Naive thymus-derived CD4-positive, alpha-beta T cell (primary cell): ENCODE data around the gene BSDC1. TPM values are rescaled to one million over a fixed set of nuclear protein-coding genes. Genes with fewer than 3 reads are reported as not detected.
A peak's percentile ranks its signal among the peaks of the same experiment; 100 is the strongest.

Experiments used
- ATAC-seq: fragments of 150-1000 bp; cut with Tn5 transposase; 2 replicates; pipeline ENCODE4 v1.10.0; 2021; ENCODE audit warnings: mild to moderate bottlenecking, moderate library complexity
- CTCF ChIA-PET: fragments of 350-600 bp; sonication (Branson Sonifier 250); formaldehyde crosslinking; loops from one replicate; lab custom pipeline; 2021; ENCODE audit warnings: antibody characterized with exemption; lab: Charles Lee
- POLR2A ChIA-PET: fragments of 350-600 bp; sonication (Branson Sonifier 250); formaldehyde crosslinking; loops from one replicate; lab custom pipeline; 2021; ENCODE audit warnings: antibody characterized with exemption, inconsistent platforms; lab: Charles Lee
- DNase-seq, 9 donors: peaks; one replicate each; pipeline versions ENCODE4 v3.0.0 to v3.0.0-alpha.2; 2020 to 2022; ENCODE audit warnings: mixed read lengths in 1 of 9
- H3K27ac ChIP-seq: one replicate; pipeline ENCODE4 v1.7.0; 2013; ENCODE audit warnings: mild to moderate bottlenecking, low read depth, low read length, moderate library complexity
- H3K27me3 ChIP-seq, 2 donors: one replicate each; pipeline ENCODE4 v1.7.0; 2013; ENCODE audit warnings: low read length in 2 of 2, mild to moderate bottlenecking in 2 of 2, moderate library complexity in 2 of 2; ENCODE audit not compliant: control insufficient read depth in 2 of 2, insufficient read depth in 2 of 2
- H3K36me3 ChIP-seq, 3 experiments: 1 replicate in 2 of 3; 2 replicates in 1 of 3; pipeline ENCODE4 v1.7.0; 2013; ENCODE audit warnings: low read length in 3 of 3, mild to moderate bottlenecking in 3 of 3, moderate library complexity in 1 of 3; ENCODE audit not compliant: insufficient read depth in 3 of 3, control insufficient read depth in 2 of 3
- H3K4me1 ChIP-seq, 2 donors: one replicate each; pipeline ENCODE4 v1.7.0; 2013; ENCODE audit warnings: low read length in 2 of 2, mild to moderate bottlenecking in 2 of 2, moderate library complexity in 1 of 2; ENCODE audit not compliant: control insufficient read depth in 2 of 2, insufficient read depth in 2 of 2
- H3K4me3 ChIP-seq: 2 replicates; pipeline ENCODE4 v1.7.0; 2013; ENCODE audit warnings: mild to moderate bottlenecking, low read length
- H3K9me3 ChIP-seq, 3 experiments: 1 replicate in 2 of 3; 2 replicates in 1 of 3; pipeline ENCODE4 v1.7.0; 2013; ENCODE audit warnings: low read length in 3 of 3; ENCODE audit not compliant: control insufficient read depth in 2 of 3
- H3K27ac Mint-ChIP-seq, 9 donors: one replicate each; pipeline ENCODE4 v1.8.0; 2020 to 2022; ENCODE audit warnings: mixed read lengths in 9 of 9, mild to moderate bottlenecking in 8 of 9, moderate library complexity in 5 of 9, inconsistent platforms in 2 of 9
- H3K27me3 Mint-ChIP-seq, 5 donors: one replicate each; pipeline ENCODE4 v1.8.0; 2021 to 2022; ENCODE audit warnings: mixed read lengths in 5 of 5, mild to moderate bottlenecking in 1 of 5
- H3K36me3 Mint-ChIP-seq, 5 donors: one replicate each; pipeline ENCODE4 v1.8.0; 2020 to 2022; ENCODE audit warnings: mixed read lengths in 5 of 5, mild to moderate bottlenecking in 3 of 5, inconsistent platforms in 1 of 5
- H3K4me1 Mint-ChIP-seq, 7 donors: one replicate each; pipeline ENCODE4 v1.8.0; 2020 to 2022; ENCODE audit warnings: mixed read lengths in 7 of 7, mild to moderate bottlenecking in 3 of 7, inconsistent platforms in 1 of 7
- H3K4me3 Mint-ChIP-seq, 10 donors: one replicate each; pipeline ENCODE4 v1.8.0; 2020 to 2022; ENCODE audit warnings: mild to moderate bottlenecking in 10 of 10, mixed read lengths in 10 of 10, moderate library complexity in 6 of 10, inconsistent platforms in 2 of 10
- H3K9me3 Mint-ChIP-seq, 11 donors: one replicate each; pipeline ENCODE4 v1.8.0; 2020 to 2022; ENCODE audit warnings: mixed read lengths in 11 of 11, mild to moderate bottlenecking in 4 of 11, inconsistent platforms in 1 of 11, moderate library complexity in 1 of 11
- intact Hi-C, 2 donors: fragments of 100-400 bp; cut with micrococcal nuclease; formaldehyde crosslinking; loops; one replicate each; pipeline ENCODE4 v1.15.1; 2023
- polyA plus RNA-seq, 2 donors: library from polyadenylated mRNA; unstranded; fragments of 300-500 nt; fragmentation: Illumina TruSeq; gene quantifications; one replicate each; pipeline ENCODE4 v1.2.3, GENCODE V29; 2021
- total RNA-seq, 6 experiments: library from RNA in 5 of 6; stranded (reverse) in 5 of 6; gene quantifications; 1 replicate in 5 of 6; 2 replicates in 1 of 6; pipeline ENCODE4 v1.2.3 and lab custom pipeline; 2021 to 2026

Gene BSDC1
- total and polyA plus RNA-seq, 7 experiments from 2014 or later, result 37.6 to 186 (median 110) TPM

DNA sequence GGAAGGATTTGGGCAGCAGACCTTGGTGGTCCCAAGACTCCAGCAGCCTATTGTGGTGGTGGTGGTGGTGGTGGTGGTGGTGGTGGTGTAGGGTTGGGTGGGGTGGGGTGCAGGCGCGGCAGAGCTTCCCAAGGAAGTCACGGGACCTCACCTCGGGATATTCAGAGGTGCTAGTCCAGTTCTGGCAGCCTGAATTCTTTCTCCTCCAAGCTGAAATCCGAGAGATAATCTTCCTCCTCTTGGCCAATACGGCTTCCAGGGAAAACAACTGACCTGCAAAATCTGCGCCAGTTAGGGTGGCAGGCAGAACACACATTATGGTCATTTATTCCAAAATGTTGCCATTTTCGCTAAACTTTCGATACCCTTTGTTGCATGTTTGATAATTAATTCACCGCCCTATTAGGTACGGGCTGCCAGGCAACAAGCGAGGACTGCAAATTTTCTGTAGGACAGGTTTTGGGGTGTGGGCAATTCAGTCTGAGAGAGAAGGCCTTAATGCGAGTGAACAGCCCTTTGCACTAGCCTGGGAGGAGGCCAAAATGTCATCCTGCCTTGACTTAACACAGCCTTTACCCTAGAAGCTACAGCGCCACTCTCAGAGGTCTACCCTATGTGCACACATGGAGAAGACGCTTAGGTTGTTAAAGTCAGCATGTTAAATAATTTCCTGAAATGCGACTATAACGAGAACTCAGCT, 33.2 kb upstream of the BSDC1 start:
- ChIA-PET POLR2A (no interaction called here), CTCF (no interaction called here)
- peaks cover 0 to 3% (median 0%) of the 10 kb centered on the region in 7 donors for H3K4me1 Mint-ChIP-seq
- peaks cover 33 to 69% (median 50%) of the 10 kb centered on the region in 5 donors for H3K27me3 Mint-ChIP-seq
- ATAC-seq (no peak), DNase-seq (no peak)
- no peaks in the 10 kb centered on the region for H3K36me3 ChIP-seq
- no peak overlapping the region for H3K27ac ChIP-seq
- no peaks in the 10 kb centered on the region for H3K4me1 ChIP-seq
- no peaks in the 10 kb centered on the region for H3K27me3 ChIP-seq
- intact Hi-C loops, result no loop called here
- H3K9me3 Mint-ChIP-seq, result no peaks in the 10 kb centered on the region
- H3K27ac Mint-ChIP-seq, result no peak overlapping the region
- peaks cover 0 to 3% (median 0%) of the 10 kb centered on the region in 5 donors for H3K36me3 Mint-ChIP-seq
- H3K4me3 Mint-ChIP-seq, result no peak overlapping the region
- no peak overlapping the region for H3K4me3 ChIP-seq
- H3K9me3 ChIP-seq, result no peaks in the 10 kb centered on the region

DNA sequence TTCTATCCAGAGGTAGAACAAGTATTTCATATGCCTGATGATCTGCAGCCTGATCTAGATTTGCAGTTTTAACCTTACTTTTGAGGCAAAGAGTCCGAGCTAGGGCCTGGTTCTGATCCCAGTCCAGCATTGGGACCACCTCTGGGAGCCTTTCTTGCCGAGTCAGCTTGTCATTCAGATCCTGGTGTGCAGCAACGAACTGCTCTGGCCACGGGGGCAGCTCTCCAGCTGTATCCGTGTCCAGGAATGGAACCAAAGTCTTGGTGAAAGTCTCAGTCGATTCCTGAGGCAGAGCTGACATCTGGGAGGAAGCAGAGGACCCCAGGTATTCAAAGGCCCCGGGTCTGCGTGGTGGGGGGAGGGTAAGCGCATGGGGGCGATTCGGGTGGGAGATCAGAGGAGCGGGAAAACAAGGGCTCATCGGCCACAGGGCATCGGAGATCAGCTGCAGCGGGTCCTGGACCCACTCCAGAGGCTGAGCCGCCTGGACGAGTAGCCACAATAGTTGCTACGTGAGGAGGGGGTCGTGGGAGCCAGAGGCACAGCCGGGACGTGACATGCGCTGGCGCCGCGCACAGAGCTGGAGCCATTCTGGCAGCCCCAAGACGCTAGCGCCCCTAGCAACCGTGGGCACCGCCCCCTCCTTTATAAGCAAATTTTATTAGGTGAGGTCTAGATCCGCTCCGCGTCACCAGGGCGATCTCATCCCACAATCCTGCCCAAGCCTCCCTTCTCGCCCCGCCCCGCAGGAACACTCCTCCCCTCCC, 32.4 kb upstream of the BSDC1 start:
- no peaks in the 10 kb centered on the region for H3K4me1 ChIP-seq
- ChIA-PET POLR2A (no interaction called here), CTCF (interaction anchor here (0.6 kb wide), 1 partner anchor 18 kb away, joined by 5 read pairs; no protein-coding TSS in a partner anchor)
- no peaks in the 10 kb centered on the region for H3K36me3 ChIP-seq
- peaks cover 0 to 3% (median 0%) of the 10 kb centered on the region in 5 donors for H3K36me3 Mint-ChIP-seq
- no peak for ATAC-seq
- intact Hi-C loops, result no loop called here
- no peak overlapping the region for H3K4me3 ChIP-seq
- H3K27ac Mint-ChIP-seq, result no peak overlapping the region
- peaks cover 28 to 67% (median 44%) of the 10 kb centered on the region in 5 donors for H3K27me3 Mint-ChIP-seq
- H3K4me3 Mint-ChIP-seq, result no peak overlapping the region
- no peaks in the 10 kb centered on the region for H3K9me3 Mint-ChIP-seq
- no peak for DNase-seq
- no peaks in the 10 kb centered on the region for H3K9me3 ChIP-seq
- peaks cover 0 to 3% (median 0%) of the 10 kb centered on the region in 7 donors for H3K4me1 Mint-ChIP-seq
- H3K27ac ChIP-seq, result no peak overlapping the region
- H3K27me3 ChIP-seq, result no peaks in the 10 kb centered on the region

GRCh38 chr1:32421775-32422174, 27.5 kb upstream of the BSDC1 start:
- H3K4me3 ChIP-seq, result no peak overlapping the region
- ATAC-seq (no peak), DNase-seq (no peak)
- H3K27me3 ChIP-seq, result no peaks in the 10 kb centered on the region
- peaks cover 0 to 3% (median 0%) of the 10 kb centered on the region in 7 donors for H3K4me1 Mint-ChIP-seq
- H3K4me1 ChIP-seq, result no peaks in the 10 kb centered on the region
- H3K27ac Mint-ChIP-seq, result no peak overlapping the region
- ChIA-PET POLR2A (no interaction called here), CTCF (interaction anchor here (1.1 kb wide), 1 partner anchor 20 kb away, joined by 4 read pairs; no protein-coding TSS in a partner anchor)
- intact Hi-C loops, result no loop called here
- H3K4me3 Mint-ChIP-seq, result no peak overlapping the region
- H3K27ac ChIP-seq, result no peak overlapping the region
- peaks cover 17 to 53% (median 20%) of the 10 kb centered on the region in 5 donors for H3K27me3 Mint-ChIP-seq
- H3K36me3 Mint-ChIP-seq, result no peaks in the 10 kb centered on the region
- no peaks in the 10 kb centered on the region for H3K9me3 ChIP-seq
- no peaks in the 10 kb centered on the region for H3K36me3 ChIP-seq
- H3K9me3 Mint-ChIP-seq, result peaks cover 0 to 11% (median 1%) of the 10 kb centered on the region in 11 donors

DNA sequence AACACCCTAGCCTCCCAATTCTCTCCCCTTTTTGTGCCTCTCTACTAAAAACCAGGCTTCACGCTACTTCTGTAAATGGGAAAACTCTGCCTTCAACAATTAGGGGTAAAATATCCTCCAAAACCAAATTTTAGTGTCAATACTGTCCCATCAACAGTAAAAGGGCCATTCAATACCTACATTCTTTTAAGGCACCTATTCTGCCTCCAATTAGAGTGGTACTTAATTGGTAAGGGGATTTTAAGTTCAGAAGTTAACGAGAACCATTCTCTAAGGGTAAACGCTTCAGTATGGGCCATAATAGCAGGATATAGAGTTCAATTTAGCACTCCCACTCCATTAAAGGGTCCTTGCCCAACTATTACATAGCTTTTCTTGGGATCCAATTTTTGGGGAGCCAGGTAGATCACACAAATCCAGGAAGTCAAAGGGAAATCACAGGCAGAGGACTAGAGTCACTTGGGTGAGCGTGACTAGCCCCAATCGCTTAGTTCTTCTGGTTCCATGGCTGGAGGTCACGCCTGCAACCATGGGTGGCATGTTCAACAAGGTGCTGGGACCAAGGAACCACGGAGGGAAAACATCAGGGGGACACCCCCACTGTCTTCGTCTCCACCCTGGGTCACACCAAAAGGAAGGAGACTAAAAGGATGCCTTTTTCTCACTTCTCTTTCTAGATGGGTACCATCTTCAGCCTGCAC, 20.1 kb upstream of the BSDC1 start:
- Mint-ChIP-seq H3K4me1 (peaks cover 0 to 3% (median 0%) of the 10 kb centered on the region in 7 donors), H3K27me3 (peaks cover 4 to 36% (median 8%) of the 10 kb centered on the region in 5 donors), H3K4me3 (no peak overlapping the region), H3K9me3 (peaks cover 0 to 11% (median 1%) of the 10 kb centered on the region in 11 donors), H3K36me3 (no peaks in the 10 kb centered on the region), H3K27ac (no peak overlapping the region)
- H3K4me1 ChIP-seq, result no peaks in the 10 kb centered on the region
- no peak for DNase-seq
- ATAC-seq, result no peak
- POLR2A ChIA-PET, result no interaction called here
- H3K36me3 ChIP-seq, result no peaks in the 10 kb centered on the region
- no peak overlapping the region for H3K4me3 ChIP-seq
- H3K27me3 ChIP-seq, result peaks cover 0 to 6% of the 10 kb centered on the region in 2 donors
- CTCF ChIA-PET, result interaction anchor here (1.0 to 1.8 kb wide), 4 partner anchors 13 to 352 kb away, joined by 3 to 14 read pairs (median 9); no protein-coding TSS in a partner anchor
- H3K27ac ChIP-seq, result no peak overlapping the region
- no peaks in the 10 kb centered on the region for H3K9me3 ChIP-seq
- intact Hi-C loops, result loop anchor here (1.0 to 10.0 kb wide), 6 partner anchors 13 to 850 kb away; no protein-coding TSS in a partner anchor

DNA sequence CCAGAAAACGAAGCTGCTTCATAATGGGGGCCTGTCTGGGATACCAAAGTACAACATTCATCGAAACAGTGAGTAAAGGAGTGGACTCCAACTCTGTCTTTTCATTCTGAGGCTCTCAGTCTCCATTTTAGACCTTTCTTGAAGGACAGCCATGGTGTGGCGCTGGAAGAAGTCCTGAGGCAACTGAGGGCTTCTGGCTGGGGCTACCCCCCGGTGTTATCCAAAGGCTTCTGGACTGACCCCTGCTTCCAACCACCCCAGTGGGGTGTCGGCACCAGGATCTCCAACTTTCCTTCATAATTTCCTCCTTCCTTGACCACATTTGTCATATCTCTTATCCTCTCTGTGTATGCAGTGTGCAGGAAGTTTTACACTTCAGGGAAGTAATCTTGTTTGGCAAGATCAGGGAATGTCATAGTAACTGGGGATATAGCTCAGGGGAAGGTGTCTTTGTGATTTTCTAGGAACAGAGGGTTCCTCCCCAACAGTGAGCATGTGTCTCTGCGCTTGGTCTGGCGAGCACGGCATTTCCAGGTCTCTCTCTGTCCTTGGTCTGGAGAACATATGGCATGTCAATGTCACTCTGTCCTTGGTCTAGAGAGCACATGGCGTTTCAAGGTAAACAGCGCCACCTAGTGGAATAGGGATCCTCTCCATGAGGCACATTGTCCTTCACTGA, 19.4 kb upstream of the BSDC1 start:
- Mint-ChIP-seq H3K27me3 (peaks cover 4 to 40% (median 8%) of the 10 kb centered on the region in 5 donors), H3K4me1 (peaks cover 0 to 3% (median 0%) of the 10 kb centered on the region in 7 donors), H3K4me3 (no peak overlapping the region), H3K36me3 (no peaks in the 10 kb centered on the region), H3K27ac (peak overlapping the region in 3 of 9 donors; percentile 8 to 26 (median 21)), H3K9me3 (peaks cover 0 to 11% (median 1%) of the 10 kb centered on the region in 11 donors)
- POLR2A ChIA-PET, result interaction anchor here (0.6 kb wide), 1 partner anchor 114 kb away, joined by 3 read pairs; no protein-coding TSS in a partner anchor
- Histone ChIP-seq H3K4me3 (no peak overlapping the region), H3K36me3 (no peaks in the 10 kb centered on the region), H3K4me1 (no peaks in the 10 kb centered on the region), H3K9me3 (no peaks in the 10 kb centered on the region), H3K27ac (no peak overlapping the region), H3K27me3 (peaks cover 0 to 6% of the 10 kb centered on the region in 2 donors)
- ATAC-seq (peak; percentile 90), DNase-seq (peak; percentile 27 to 78 (median 70))
- CTCF ChIA-PET, result interaction anchor here (0.6 to 1.8 kb wide), 5 partner anchors 12 to 1122 kb away, joined by 3 to 14 read pairs (median 5); partner anchors contain the start of gene BSDC1
- intact Hi-C loops, result loop anchor here (1.0 to 10.0 kb wide), 6 partner anchors 12 to 849 kb away; no protein-coding TSS in a partner anchor
